Middle frontal gyrus (tissue), 1 donor: ENCODE measurements around the gene TMEM253.

Experiments
- DNase-seq: peaks from one replicate; pipeline ENCODE4 v3.0.0-alpha.2; 2015; ENCODE audit warnings: low spot score; ENCODE audit errors: extremely low spot score

TMEM253 gene

GRCh38 chr14:21089877-21090193 lies 11.0 kb upstream of the TMEM253 start:
- no peak for DNase-seq

GRCh38 chr14:21090194-21090939 lies 10.5 kb upstream of the TMEM253 start:
- DNase-seq: no peak

GRCh38 chr14:21090940-21091663 lies 9.8 kb upstream of the TMEM253 start:
- DNase-seq: no peak

GRCh38 chr14:21091821-21092272 lies 9.0 kb upstream of the TMEM253 start:
- no peak for DNase-seq

GRCh38 chr14:21092273-21093011 lies 8.4 kb upstream of the TMEM253 start:
- no peak for DNase-seq

- no peak for DNase-seq
Measured at GRCh38 chr14:21093018-21093417, 7.8 kb upstream of the TMEM253 start.

GRCh38 chr14:21093769-21094681 lies 6.8 kb upstream of the TMEM253 start:
- DNase-seq: no peak

- DNase-seq: peak; percentile 11
Measured at GRCh38 chr14:21095430-21096205, 5.2 kb upstream of the TMEM253 start.

- no peak for DNase-seq
Measured at GRCh38 chr14:21096438-21096837, 4.4 kb upstream of the TMEM253 start.

GRCh38 chr14:21096978-21097635 lies 3.8 kb upstream of the TMEM253 start:
- no peak for DNase-seq

- no peak for DNase-seq
Measured at GRCh38 chr14:21097636-21098075, 3.2 kb upstream of the TMEM253 start.

- no peak for DNase-seq
Measured at GRCh38 chr14:21098076-21098891, 2.6 kb upstream of the TMEM253 start, which contains the start of gene ZNF219. TSS of gene ZNF219 (minus strand) at chr14:21098655. CDS start at chr14:21093591, 5,064 bp downstream.

- no peak for DNase-seq
Measured at GRCh38 chr14:21098892-21099595, 1.8 kb upstream of the TMEM253 start.

- no peak for DNase-seq
Measured at GRCh38 chr14:21099596-21099985, 1.3 kb upstream of the TMEM253 start.

GRCh38 chr14:21101802-21102413 lies 1.0 kb downstream of the TMEM253 start:
- no peak for DNase-seq

GRCh38 chr14:21102521-21103410 lies 1.9 kb downstream of the TMEM253 start:
- no peak for DNase-seq

GRCh38 chr14:21103411-21103709 lies 2.5 kb downstream of the TMEM253 start:
- DNase-seq: no peak
